Cortex of kidney (tissue), 1 donor: ENCODE measurements around the gene PYGO1.
"Not testable (repeated sequence)": the region's sequence is repeated elsewhere in the genome, so short reads cannot be mapped to it uniquely, and the experiment has no call there.

ENCODE experiments used
- DNase-seq: peaks from one replicate; lab custom pipeline; 2025; lab: John Stamatoyannopoulos, UW

Gene PYGO1, protein sequence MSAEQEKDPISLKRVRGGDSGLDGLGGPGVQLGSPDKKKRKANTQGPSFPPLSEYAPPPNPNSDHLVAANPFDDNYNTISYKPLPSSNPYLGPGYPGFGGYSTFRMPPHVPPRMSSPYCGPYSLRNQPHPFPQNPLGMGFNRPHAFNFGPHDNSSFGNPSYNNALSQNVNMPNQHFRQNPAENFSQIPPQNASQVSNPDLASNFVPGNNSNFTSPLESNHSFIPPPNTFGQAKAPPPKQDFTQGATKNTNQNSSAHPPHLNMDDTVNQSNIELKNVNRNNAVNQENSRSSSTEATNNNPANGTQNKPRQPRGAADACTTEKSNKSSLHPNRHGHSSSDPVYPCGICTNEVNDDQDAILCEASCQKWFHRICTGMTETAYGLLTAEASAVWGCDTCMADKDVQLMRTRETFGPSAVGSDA

DNA sequence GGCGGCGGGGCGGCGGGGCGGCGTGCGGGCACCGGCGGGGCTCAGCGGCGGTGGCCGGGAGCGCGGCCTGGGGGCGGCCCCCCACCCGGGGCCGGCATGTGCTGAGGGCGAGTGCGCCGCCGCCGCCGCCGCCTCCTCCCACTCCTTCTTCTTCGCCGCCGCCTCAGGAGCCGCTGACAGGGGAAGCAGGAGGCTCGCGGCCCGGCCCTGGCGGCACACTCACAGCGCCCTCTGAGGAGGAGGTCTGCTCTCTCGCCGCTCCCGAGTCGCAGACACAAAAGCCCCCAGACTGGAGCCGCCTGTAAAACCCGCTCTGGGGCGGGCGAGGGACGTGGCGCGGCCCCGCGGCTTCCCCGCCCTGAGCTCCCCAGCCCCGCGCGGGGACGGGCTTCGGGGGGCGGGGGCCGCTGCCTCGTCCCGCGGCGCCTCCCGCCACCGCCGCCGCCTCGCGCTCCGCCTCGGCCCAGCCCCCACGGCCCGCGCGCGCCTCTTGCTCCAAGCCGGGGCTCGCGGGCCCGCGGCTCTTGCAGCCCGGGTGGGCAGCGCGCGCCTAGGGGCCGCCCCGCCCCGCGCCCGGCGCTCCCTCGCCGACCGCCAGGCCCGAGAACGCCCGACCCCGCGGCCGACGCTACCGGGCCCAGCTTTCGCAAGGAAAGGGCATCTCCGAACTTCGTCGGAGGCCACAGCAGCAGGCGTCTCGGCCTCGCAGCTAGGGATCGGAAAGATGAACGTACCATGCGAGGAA, at the start of gene PYGO1:
Gene PYGO1 (minus strand): TSS at position 276 of the 745 bp plus-strand sequence. CDS start 462 bp downstream, outside the sequence.
- DNase-seq, result no peak

DNA sequence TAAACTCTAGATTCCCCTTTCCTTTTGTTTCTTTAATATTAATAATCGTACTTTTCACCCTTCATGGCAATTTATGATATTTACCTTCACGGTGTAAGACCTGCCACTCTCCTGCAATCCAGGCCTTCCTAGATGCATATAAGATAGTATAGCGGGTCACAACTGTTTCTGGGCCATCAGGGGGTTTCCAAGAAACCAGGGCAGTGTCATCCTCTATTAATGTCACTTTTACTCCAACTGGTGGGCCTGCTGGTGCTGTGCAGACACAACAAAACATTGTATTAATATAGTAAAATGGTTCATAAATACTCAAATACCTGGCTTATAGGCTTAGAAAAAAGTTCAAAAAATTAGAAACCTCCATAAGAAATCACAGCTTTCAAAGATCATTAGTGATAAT, 48.9 kb upstream of the PYGO1 start:
- DNase-seq, result no peak

DNA sequence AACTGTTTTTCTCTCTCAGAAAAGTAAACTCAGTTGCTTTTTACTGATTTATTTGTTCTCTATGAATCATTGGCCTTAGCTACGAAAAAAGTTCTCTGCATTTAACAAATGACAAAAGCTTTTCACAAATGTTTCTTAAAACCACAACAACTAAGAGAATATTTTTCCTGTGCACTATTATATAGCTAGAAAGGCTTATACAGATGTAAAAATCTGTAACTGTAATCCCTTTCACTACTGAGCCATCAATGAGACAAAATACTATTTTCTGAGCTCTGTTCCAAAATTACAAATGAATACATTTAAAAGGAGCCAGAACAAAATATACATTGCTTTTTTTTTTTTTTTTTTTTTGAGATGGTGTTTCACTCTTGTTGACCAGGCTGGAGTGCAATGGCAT, 45.6 kb upstream of the PYGO1 start:
- DNase-seq, result no peak

DNA sequence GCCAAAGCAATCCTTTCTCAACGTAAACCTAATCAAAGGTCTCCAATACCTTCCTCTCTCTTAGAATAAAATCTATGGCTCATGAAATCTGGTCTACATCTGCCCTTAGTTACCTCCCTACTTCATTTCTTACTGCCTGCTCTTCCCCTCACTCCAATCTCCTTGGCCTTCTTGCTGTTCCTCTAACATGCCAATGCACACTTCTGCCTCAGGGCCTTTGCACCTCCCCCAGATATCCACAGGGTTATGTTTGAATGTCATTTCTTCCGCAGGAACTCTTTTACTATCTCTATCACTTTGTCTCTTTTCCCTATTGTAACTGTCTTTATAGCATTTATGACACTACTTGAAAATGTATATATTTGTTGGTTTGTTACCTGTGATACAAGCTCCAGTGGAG, 44.3 kb upstream of the PYGO1 start:
- DNase-seq, result no peak

DNA sequence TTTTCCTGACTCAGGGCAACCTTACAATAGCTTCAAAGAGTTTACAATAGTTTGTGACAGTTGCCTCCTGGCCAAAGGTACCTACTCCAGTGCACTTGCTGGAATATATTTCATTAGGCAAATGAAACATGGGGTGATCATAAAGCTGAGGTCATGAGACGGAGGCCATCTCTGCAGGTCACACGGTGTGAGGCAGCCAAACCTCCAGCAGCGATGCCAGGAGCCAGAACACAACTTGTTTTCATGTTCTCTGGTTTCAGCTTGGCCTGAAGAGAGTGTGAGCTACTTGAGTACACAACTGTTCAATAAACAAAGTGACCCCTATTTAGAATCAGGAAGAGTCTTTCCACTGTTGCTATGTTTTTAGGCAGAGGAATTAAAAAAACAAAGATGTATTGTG, 42.7 kb upstream of the PYGO1 start:
- DNase-seq, result no peak

DNA sequence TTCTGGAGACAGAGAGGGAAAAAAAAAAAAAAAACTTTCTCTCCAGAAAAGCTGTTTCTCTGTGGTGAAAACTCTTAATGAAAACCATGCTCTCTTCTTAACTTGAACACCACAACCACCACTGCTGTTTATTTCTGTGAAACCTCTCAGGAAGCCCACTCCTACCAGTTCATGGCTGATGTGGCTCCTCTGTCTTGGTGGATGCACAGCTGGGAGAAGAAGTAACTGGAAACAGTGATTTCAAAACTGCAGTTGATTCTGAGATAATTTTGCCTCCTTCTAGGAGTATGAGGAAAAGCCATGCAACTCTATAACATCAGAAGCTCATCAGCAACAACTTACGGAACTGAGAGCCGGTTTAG, 40.2 kb upstream of the PYGO1 start:
- DNase-seq, result no peak

DNA sequence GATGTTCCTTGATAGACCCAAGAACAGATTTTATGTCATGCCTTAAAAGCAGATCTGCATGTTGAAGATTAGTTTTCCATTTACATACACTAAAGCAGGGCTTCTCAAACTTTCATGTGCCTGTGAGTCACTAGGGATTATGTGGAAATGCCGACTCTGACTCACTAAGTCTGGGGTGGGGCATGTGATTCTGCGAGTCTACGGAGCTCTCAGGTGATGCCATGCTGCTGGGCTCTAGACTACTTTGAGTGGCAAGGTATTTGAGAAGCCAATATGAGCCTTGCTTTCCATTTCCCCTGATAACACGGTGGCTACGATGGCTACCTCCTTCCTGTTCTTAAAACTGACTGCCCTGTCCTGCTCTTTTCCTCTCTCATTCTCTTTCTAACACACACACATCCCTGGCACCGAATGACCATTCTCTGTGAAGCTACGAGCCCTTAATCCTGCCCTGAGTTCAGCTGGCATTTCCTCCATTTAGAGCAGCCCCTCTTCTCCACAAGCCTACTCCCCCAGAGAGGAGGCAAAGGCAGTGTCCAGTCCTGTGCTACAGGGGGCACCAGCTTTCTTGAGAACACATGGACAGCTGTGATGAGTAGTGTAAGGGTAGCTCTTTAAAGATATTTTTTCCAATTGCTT, 39.7 kb upstream of the PYGO1 start:
- DNase-seq, result no peak

DNA sequence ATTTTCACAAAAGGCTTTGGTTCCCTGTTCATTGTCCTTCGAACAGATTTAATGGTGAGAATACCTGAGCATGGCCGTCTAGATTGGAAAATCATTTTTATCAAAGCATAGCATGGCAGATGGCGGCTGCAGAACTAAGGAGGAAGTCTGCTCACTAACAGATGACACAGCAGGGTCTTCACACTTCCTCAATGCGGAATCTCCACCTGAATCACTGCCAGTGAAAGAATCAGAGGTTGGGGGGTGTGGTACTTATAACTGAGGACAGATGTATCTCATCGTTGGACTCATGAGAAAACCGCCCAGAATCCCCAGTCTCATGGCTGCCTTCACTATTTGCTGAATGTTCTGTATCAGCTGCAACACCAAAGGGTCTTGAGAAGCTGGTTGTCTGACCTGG, 31.6 kb upstream of the PYGO1 start:
- DNase-seq, result no peak

DNA sequence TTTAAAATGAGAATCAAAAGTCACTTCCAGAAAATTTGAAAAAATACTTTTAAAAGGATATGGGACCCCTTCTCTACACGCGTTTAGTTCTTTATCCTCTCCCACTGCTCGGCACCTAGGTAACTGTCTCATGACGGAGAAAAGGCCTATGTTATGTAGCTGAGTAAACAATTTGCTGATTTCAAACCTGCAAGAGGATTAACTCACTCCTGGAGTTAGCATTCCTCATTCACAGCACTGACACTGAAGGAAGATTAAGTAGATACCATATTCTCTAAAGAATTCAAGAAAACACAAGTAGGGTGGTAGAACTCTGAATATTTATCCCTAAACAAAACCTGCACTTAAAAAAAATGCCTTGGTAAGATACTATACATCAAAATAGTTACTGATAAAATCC, 30.2 kb upstream of the PYGO1 start:
- DNase-seq, result no peak

DNA sequence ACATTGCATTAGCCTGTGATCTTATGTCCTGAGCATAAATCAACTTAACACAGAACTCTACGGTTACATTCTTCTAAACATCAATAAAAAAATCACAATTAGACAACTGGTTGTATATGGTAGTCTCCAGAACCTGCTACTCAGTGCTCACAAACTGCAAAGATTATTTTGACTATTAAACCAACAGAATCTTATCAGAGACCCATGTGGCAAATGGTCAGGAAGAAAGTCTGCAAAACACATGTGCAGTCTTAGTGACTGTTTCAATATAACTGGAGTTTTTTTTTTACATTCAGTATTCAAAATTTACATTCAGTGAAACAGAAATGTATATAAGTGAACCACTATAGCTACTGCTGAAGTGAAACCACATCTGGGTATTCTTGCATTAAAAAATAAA, 27.3 kb upstream of the PYGO1 start:
- DNase-seq, result no peak

DNA sequence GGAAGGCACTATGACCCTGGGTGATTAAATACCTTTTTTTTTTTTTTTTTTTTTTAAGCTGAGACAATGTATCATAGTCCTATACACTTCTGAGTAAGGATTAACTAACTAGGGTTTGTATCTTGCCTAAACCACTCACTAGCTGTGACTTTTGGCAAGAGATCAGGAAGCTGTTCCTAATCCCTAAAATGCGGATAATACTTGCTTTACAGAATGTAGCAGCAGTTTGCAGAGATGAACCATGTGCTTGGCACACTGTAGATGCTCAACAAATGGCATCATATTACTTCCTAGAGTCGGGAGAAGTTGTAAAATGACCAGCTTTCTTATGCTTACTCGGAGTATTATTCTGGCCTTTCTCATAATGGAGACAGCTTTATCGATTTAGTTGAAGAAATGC, 25.6 kb upstream of the PYGO1 start:
- DNase-seq, result no peak

DNA sequence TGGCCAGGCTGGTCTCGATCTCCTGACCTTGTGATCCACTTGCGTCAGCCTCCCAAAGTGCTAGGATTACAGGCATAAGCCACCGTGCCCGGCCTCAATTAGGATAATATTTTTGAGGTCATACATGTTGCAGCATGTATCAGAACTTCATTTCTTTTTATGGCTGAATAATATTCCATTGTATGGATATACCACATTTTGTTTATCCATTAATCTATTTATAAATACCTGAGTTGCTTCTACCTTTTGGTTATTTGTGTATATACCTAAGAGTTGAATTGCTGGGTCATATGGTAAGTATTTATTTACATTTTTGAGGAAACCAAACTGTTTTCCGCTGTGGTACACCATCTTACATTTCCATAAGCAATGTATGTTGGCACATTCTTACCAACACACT, 18.1 kb upstream of the PYGO1 start:
- DNase-seq, result no peak

DNA sequence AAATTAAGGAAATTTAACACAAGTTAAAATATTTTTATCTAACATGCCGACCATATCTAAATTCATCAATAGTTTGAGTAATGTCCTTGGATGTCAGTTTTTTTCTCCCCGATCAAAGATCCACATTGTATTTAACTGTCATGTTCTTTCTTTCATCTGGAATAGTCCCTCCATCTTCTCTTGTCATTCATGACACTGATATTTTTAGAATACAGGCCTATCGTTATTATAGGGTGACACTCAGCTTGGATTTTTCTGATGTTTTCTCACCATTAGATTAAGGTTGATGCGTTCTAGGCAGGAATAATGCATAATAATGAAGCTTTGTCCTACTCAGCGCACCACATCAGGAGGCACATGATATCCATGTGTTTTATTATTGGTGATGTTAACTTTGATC, 13.2 kb upstream of the PYGO1 start:
- no peak for DNase-seq

DNA sequence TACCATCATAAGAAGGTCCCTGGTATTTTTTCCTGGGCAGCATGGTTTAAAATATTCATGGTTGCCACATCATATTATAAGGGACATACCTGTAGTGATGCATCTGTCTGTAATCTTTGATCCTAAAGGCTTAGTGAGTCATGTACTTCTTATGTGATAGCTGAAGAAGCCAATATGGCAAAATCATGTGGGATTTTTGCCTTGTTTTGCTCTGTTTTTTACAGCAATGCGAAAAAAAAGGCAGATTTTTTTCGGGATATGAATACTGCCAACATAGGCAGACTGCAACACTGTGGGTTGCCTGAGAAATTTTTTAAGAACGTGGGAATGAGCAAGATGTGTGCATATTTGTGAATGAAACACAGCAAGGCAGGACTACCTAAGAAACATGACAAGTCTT, 11.3 kb upstream of the PYGO1 start:
- no peak for DNase-seq

DNA sequence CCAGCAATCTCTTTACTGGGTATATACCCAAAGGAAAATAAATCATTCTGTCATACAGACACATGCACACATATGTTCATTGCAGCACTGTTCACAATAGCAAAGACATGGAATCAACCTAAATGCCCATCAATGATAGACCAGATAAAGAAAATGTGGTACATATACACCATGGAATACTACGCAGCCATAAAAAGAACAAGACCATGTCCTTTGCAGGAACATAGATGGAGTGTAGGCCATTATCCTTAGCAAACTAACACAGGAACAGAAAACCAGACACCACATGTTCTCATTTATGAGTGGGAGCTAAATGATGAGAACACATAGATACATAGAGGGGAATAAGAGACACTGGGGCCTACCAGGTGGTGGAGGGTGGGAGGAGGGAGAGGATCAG, 4.9 kb upstream of the PYGO1 start:
- not testable (repeated sequence) for DNase-seq

DNA sequence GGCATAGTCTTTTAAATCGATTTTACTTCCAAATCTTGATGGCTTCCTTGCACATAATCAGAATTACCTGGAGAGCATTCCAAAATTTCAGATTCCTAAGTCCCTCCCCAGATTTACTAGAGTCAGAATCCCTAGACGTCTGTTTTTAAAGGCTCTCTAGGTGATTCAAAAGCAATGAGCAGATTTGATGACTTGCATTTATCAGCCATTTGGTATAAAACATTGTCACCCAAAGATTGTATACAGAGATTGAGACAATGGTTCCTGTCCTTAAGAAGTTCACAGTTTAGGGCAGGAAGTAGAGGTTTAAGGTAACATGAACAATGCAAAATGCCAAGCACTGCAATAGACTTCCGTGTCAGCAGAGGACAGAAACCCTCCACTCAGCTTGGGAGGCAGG, 2.6 kb upstream of the PYGO1 start:
- no peak for DNase-seq

DNA sequence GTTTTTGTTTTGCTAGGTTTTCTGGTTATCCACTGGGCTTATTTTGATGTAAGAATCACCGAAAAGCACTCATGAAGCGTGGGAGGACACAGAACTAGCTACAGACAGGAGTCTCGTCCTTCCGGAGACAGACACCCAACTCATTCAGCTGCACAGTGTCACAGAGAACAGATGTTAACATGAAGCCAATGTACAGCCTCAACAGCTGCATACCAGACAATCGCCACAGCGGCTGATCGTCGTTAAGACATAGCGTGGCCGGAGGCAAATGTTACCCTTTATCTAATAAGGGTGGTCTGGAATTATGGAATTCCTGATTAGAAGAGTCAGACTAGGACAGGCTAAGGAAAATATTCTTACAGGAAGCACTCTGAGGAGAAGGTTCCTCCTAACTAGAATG, 1.1 kb upstream of the PYGO1 start:
- no peak for DNase-seq

DNA sequence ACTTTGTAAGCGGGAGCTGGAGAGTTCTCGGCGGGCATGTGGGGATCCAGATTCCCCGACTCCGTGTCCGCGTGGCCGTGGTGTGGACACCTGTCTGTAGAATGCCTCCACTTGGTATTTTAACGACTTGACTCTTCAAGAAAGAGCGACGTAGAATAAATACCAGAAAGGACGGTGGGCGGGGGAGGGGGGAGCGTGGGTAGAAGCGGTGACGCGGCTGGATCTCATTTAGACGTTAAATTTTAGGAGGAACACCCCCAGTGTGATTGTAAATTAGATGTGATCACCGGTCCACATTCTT, 620 bp upstream of the PYGO1 start:
- DNase-seq, result no peak

DNA sequence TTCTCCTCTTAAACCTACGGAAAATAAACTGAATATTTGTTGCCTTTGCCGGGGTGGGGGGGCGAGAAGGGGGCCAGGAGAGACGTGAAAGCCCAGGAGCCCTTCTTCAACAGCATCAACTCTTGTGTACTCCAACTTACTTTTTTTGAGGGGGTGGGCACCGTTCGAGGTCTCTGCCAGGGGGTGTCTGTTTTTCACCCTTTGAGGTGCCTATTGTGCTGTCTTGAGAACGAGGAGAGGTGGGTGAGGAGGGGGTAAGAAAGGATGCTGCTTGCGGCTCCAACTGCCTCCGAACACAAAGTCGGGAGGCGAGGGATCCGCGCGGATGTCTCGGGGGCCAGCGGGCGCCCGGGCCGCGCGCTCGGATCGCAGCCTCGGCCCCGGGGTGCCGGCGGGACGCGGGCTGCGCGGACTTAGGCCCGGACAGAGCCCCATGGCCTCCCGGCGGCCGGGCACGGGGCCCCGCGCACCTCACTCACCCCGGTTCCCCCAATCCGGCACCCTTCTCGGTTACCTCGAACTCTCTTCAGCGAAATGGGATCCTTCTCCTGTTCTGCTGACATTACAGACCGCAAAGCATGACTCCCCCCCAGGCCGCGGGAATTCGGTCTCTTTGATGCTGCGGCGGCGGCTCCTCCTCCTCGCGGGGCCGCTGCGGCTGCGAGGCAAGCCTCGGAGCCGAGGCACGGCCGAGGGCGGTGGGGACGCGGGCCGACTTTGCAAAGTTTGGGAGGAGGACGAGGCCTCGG, 650 bp downstream of the PYGO1 start:
- DNase-seq, result no peak

DNA sequence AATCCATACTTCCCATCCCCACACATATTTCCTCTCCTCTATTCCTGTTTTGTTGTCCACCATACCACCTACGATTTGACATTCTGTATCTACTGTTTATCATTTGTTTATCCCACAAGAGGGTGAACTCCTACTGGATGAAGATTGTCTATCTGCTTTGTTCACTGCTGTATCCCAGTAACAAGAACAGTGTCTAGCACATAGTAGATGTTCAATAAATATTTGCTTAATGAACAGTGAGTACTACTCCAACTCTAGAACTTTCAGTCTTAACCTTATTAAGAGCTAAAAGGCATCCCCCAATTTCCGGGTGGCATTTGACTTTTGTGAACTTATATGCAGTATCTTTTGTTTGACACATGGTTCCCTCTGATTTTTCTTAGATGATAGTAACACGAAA, 1.3 kb downstream of the PYGO1 start:
- no peak for DNase-seq

DNA sequence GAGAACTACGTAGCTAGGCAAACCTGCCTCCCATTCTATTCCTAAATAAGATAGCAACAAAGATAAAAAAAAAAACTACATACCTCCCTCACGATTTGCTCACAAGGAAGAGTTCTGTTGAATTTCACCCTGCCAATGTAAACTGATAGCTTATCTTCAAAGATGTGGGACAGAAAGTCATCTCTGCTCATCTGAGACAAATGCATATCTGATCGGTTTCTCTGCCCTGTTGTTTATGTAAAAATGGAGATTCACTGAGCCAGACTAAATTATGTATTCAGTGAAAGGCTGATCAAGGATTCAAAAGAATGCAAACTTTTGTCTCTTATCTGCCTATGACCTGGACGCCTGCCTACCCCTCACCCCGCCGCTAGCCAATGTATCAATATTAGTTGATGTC, 11.2 kb downstream of the PYGO1 start:
- no peak for DNase-seq

DNA sequence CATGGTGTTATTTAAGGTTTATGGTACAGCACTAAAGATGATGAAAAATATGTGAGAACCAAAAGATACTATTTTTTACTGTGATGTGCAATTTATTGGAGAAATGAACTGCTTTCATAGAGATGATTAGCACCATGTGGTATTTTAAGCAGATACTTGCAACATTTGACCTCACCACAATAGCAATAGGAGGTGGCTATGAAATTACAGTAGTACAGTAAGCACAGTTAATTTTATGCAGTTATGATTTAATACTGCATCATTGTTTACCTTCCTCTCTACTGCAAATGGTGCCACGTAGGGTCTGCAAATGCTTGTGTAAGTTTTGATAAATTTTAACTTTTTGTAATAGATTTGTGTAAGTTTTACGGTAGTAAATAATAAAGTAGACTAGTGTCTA, 14.0 kb downstream of the PYGO1 start:
- no peak for DNase-seq

DNA sequence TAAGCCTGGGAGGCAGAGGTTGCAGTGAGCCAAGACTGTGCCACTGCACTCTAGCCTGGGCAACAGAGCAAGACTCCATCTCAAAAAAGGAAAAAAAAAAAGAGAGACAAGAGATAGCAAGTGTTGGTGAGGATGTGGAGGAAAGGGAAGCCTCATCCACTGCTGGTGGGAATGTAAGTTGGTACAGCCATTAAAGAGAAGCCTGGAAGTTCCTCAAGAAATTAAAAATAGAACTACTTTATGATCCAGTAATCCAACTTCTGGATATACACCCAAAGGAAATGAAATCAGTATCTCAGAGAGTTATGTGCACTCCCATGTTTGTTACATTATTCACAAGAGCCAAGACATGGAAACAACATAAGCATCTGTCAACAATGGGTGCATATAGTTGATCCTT, 14.9 kb downstream of the PYGO1 start:
- DNase-seq, result no peak
